ENCODE measurements around the gene OR9Q1. TPM values are rescaled to one million over a fixed set of nuclear protein-coding genes. Genes with fewer than 3 reads are reported as not detected.

The OR9Q1 gene
- total and polyA plus RNA-seq, 2 of the 13 experiments (the other 11 are each of a cell fraction or from before 2014, with no cell fraction given), result not detected

GRCh38 chr11:58165504-58166106, 141.9 kb downstream of the OR9Q1 start (continued):
- TF ChIP-seq ARID3A (IDR thresholded peaks at IDR 0.05; ENCODE audit: low read depth, low read length) (peak; percentile 44; the same call in 1 of the 2 replicates), ZHX2 (IDR thresholded peaks at IDR 0.05; ENCODE audit: low read depth) (no peak), ZHX2 (CRISPR knock-in tag; IDR thresholded peaks at IDR 0.05; ENCODE audit: borderline replicate concordance) (no peak; the same call in 1 of the 2 replicates), THAP9 (CRISPR knock-in tag; IDR thresholded peaks at IDR 0.05; ENCODE audit: borderline replicate concordance) (no peak), ZMAT3 (CRISPR knock-in tag; conservative IDR thresholded peaks at IDR 0.05) (no peak), BCLAF1 (IDR thresholded peaks at IDR 0.05) (no peak), MLX (CRISPR knock-in tag; IDR thresholded peaks at IDR 0.05) (peak; percentile 32; the same call in 1 of the 2 replicates), PBX2 (CRISPR knock-in tag; IDR thresholded peaks at IDR 0.05) (no peak), ZSCAN12 (CRISPR knock-in tag; IDR thresholded peaks at IDR 0.05) (no peak), ZSCAN25 (CRISPR knock-in tag; IDR thresholded peaks at IDR 0.05) (no peak), ZSCAN9 (CRISPR knock-in tag; IDR thresholded peaks at IDR 0.05; ENCODE audit: borderline replicate concordance) (peak; percentile 52; the same call in 1 of the 2 replicates), CHD4 (IDR thresholded peaks at IDR 0.05; ENCODE audit: borderline replicate concordance, low read length) (peak; percentile 81; the same call in 1 of the 2 replicates), KMT2A (CRISPR knock-in tag; IDR thresholded peaks at IDR 0.05) (no peak)
